ENCODE data around the gene MT1M.

MT1M gene

DNA sequence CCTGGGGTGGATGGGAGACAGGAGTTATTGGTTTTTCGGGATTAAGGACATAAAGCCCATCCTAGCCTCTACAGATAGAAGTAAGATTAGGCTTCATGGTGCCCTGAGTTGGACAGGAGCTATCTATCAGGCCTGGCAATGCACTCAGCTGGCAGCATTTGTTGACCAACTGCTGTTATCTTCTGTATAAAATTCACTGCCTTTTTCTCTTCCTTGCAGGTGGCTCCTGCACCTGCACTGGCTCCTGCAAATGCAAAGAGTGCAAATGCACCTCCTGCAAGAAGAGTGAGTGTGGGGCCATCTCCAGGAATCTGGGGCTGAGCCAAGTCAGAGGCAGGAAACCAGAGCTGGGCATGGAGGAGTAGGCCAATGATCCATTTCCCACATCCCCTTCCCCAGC lies 6.6 kb downstream of the MT1M start:
- peaks cover 3 to 33% (median 18%) of the 10 kb centered on the region in 4 experiments for H3K4me1 ChIP-seq (ENCODE audit: control extremely low read depth in 1 of 4, control insufficient read depth in 4 of 4, insufficient read depth in 4 of 4, low read length in 3 of 4)
- H3K27me3 ChIP-seq (replicated peaks in 2 of 5; ENCODE audit: control insufficient read depth in 4 of 5, insufficient read depth in 5 of 5, low read length in 4 of 5) = peaks cover 22 to 99% (median 53%) of the 10 kb centered on the region in 5 experiments
- ChIA-PET CTCF (interaction anchor here (0.5 to 1.2 kb wide), 2 partner anchors 58 to 110 kb away, joined by 3 read pairs; no protein-coding TSS in a partner anchor), POLR2A (no interaction called here)
- no peak for DNase-seq
- no peak overlapping the region for H3K27ac ChIP-seq (ENCODE audit: insufficient read depth in 1 of 2, low read depth in 1 of 2, low read length in 2 of 2, poor library complexity in 1 of 2, severe bottlenecking in 2 of 2)
- H3K9me3 ChIP-seq (ENCODE audit: control extremely low read depth in 1 of 5, control insufficient read depth in 4 of 5, insufficient read depth in 2 of 5, low read depth in 1 of 5, low read length in 4 of 5) = no peaks in the 10 kb centered on the region
- H3K36me3 ChIP-seq (ENCODE audit: control insufficient read depth in 4 of 4, insufficient read depth in 4 of 4, low read length in 3 of 4) = no peaks in the 10 kb centered on the region
- WGBS (ENCODE audit: insufficient coverage) = 67% methylated on average over 1 of the region's 1 CpG
- no peak overlapping the region for H3K4me3 ChIP-seq (ENCODE audit: control insufficient read depth in 1 of 7, extremely low read depth in 1 of 7, insufficient read depth in 4 of 7, low read depth in 2 of 7, low read length in 6 of 7)

DNA sequence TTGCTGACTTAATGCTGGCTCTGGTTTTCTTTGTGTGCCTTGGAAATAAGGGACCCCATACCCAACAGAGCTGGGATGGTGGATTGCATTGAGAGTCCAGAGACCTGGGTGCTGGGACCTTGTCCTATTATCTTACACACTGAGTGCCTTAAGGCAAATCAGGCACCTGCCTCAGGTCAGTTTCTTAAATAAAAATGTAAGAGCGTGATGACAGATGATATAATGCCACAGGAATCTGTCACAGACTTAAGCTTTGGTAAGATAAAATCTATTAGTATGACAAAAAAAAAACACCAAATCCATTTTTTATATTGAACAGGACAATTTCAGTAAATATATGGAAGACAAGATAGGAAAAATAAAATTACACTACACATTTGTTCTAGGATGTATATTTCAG lies 7.6 kb downstream of the MT1M start:
- no peak for DNase-seq
- Histone ChIP-seq H3K27ac (ENCODE audit: insufficient read depth in 1 of 2, low read depth in 1 of 2, low read length in 2 of 2, poor library complexity in 1 of 2, severe bottlenecking in 2 of 2) (no peak overlapping the region), H3K9me3 (ENCODE audit: control extremely low read depth in 1 of 5, control insufficient read depth in 4 of 5, insufficient read depth in 2 of 5, low read depth in 1 of 5, low read length in 4 of 5) (no peaks in the 10 kb centered on the region), H3K4me1 (ENCODE audit: control extremely low read depth in 1 of 4, control insufficient read depth in 4 of 4, insufficient read depth in 4 of 4, low read length in 3 of 4) (peaks cover 3 to 29% (median 16%) of the 10 kb centered on the region in 4 experiments), H3K4me3 (ENCODE audit: control insufficient read depth in 1 of 7, extremely low read depth in 1 of 7, insufficient read depth in 4 of 7, low read depth in 2 of 7, low read length in 6 of 7) (no peak overlapping the region), H3K27me3 (replicated peaks in 2 of 5; ENCODE audit: control insufficient read depth in 4 of 5, insufficient read depth in 5 of 5, low read length in 4 of 5) (peaks cover 28 to 99% (median 60%) of the 10 kb centered on the region in 5 experiments), H3K36me3 (ENCODE audit: control insufficient read depth in 4 of 4, insufficient read depth in 4 of 4, low read length in 3 of 4) (no peaks in the 10 kb centered on the region)
- ChIA-PET CTCF (interaction anchor here (0.8 to 2.7 kb wide), 3 partner anchors 36 to 62 kb away, joined by 3 to 9 read pairs (median 3); no protein-coding TSS in a partner anchor), POLR2A (interaction anchor here (0.6 kb wide), 1 partner anchor 87 kb away, joined by 3 read pairs; no protein-coding TSS in a partner anchor)
- WGBS (ENCODE audit: insufficient coverage) = no CpG with 5 or more reads among the region's 1 CpG

DNA sequence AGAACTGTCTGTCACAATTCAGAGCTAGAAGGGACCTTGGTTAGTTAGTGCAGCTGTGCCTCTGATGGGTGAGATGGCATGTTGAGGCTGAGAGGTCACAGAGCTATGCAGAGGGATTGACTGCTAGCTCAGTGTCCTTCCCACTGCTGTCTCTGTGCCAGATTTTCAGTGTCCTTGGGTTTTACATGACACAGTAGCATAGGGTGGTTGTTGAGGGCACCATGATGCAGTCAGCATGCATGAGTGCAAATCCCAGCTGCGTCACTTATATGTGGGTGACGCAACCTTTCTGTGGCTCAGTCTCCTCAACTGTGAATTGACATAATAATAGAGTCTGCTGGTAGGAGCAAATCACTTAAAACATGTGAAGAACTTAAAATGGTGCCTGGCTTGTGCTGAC lies 8.7 kb downstream of the MT1M start:
- Histone ChIP-seq H3K36me3 (ENCODE audit: control insufficient read depth in 4 of 4, insufficient read depth in 4 of 4, low read length in 3 of 4) (no peaks in the 10 kb centered on the region), H3K4me3 (ENCODE audit: control insufficient read depth in 1 of 7, extremely low read depth in 1 of 7, insufficient read depth in 4 of 7, low read depth in 2 of 7, low read length in 6 of 7) (no peak overlapping the region), H3K9me3 (ENCODE audit: control extremely low read depth in 1 of 5, control insufficient read depth in 4 of 5, insufficient read depth in 2 of 5, low read depth in 1 of 5, low read length in 4 of 5) (no peaks in the 10 kb centered on the region), H3K4me1 (ENCODE audit: control extremely low read depth in 1 of 4, control insufficient read depth in 4 of 4, insufficient read depth in 4 of 4, low read length in 3 of 4) (peaks cover 0 to 20% (median 10%) of the 10 kb centered on the region in 4 experiments), H3K27ac (ENCODE audit: insufficient read depth in 1 of 2, low read depth in 1 of 2, low read length in 2 of 2, poor library complexity in 1 of 2, severe bottlenecking in 2 of 2) (no peak overlapping the region), H3K27me3 (replicated peaks in 2 of 5; ENCODE audit: control insufficient read depth in 4 of 5, insufficient read depth in 5 of 5, low read length in 4 of 5) (peaks cover 38 to 99% (median 62%) of the 10 kb centered on the region in 5 experiments)
- WGBS (ENCODE audit: insufficient coverage) = 100% methylated on average over 2 of the region's 2 CpGs
- ChIA-PET CTCF (interaction anchor here (1.0 to 2.7 kb wide), 2 partner anchors 10 to 61 kb away, joined by 4 to 9 read pairs; no protein-coding TSS in a partner anchor), POLR2A (no interaction called here)
- no peak for DNase-seq

DNA sequence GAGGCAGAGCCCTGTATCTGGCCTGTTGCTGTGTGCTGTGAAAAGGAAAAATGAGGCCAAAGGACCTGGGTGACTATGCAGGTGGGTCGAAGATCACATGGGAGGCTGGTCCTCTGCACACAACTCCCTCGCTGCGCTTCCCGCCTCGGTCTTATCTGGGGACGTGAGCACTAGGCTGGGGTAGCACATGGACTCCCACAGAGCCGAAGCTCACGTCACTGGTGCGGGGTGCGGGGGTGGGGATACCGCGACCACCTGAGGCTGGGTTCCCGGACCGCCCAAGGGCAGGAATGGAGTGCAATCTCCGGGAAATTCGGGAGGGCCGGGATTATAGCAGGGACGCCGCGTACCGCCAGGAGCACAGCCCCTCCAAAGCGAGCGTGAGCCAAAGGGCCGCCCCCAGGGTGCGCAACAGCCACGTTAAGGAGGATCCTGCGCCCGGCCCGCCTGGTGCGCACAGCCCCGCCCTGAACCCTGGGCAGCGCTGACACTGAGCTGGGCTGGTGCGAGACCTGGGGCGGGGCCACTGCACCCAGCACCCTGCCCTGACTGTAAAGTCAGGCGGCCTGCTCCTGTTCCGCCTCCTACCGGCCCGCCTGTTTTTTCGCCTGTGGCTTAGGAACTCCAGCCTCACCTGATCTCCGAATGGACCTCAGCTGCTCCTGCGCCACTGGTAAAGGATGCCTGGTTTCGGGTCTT lies 10.8 kb downstream of the MT1M start:
- WGBS (ENCODE audit: insufficient coverage) = 7% methylated on average over 41 of the region's 42 CpGs
- ChIA-PET CTCF (interaction anchor here (0.6 to 1.6 kb wide), 9 partner anchors 9 to 146 kb away, joined by 3 to 5 read pairs (median 3); partner anchors contain the start of gene MT1E), POLR2A (interaction anchor here (0.7 kb wide), 1 partner anchor 58 kb away, joined by 3 read pairs; no protein-coding TSS in a partner anchor)
- no peaks in the 10 kb centered on the region for H3K9me3 ChIP-seq (ENCODE audit: control extremely low read depth in 1 of 5, control insufficient read depth in 4 of 5, insufficient read depth in 2 of 5, low read depth in 1 of 5, low read length in 4 of 5)
- H3K27me3 ChIP-seq (replicated peaks in 2 of 5; ENCODE audit: control insufficient read depth in 4 of 5, insufficient read depth in 5 of 5, low read length in 4 of 5) = peaks cover 34 to 98% (median 66%) of the 10 kb centered on the region in 5 experiments
- peaks cover 0 to 14% (median 8%) of the 10 kb centered on the region in 4 experiments for H3K4me1 ChIP-seq (ENCODE audit: control extremely low read depth in 1 of 4, control insufficient read depth in 4 of 4, insufficient read depth in 4 of 4, low read length in 3 of 4)
- H3K27ac ChIP-seq (ENCODE audit: insufficient read depth in 1 of 2, low read depth in 1 of 2, low read length in 2 of 2, poor library complexity in 1 of 2, severe bottlenecking in 2 of 2) = no peak overlapping the region
- DNase-seq = peak in 2 of 3 donors; percentile 26 to 31
- no peaks in the 10 kb centered on the region for H3K36me3 ChIP-seq (ENCODE audit: control insufficient read depth in 4 of 4, insufficient read depth in 4 of 4, low read length in 3 of 4)
- H3K4me3 ChIP-seq (ENCODE audit: control insufficient read depth in 1 of 7, extremely low read depth in 1 of 7, insufficient read depth in 4 of 7, low read depth in 2 of 7, low read length in 6 of 7) = peak overlapping the region in 5 of 7 experiments; percentile 8 to 51 (median 29)

DNA sequence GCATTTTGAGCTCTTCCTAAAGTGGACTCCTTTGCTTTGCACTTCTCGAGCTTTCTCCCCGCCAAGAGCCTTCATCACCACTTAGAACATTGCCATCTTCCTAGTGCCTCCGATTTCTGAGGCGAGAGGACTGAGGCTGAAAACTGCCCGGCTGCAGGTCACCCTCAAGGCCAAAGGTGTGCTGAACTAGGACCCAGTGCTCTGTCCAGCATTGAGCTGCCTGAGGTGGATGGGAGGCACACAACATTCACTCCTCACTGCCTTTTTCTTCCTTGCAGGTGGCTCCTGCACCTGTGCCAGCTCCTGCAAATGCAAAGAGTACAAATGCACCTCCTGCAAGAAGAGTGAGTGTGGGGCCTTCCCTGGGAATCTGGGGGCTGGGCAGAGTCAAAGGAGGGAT lies 11.4 kb downstream of the MT1M start:
- ChIA-PET POLR2A (no interaction called here), CTCF (interaction anchor here (0.6 to 1.6 kb wide), 7 partner anchors 9 to 146 kb away, joined by 3 to 5 read pairs (median 3); partner anchors contain the start of gene MT1E)
- Histone ChIP-seq H3K36me3 (ENCODE audit: control insufficient read depth in 4 of 4, insufficient read depth in 4 of 4, low read length in 3 of 4) (no peaks in the 10 kb centered on the region), H3K27ac (ENCODE audit: insufficient read depth in 1 of 2, low read depth in 1 of 2, low read length in 2 of 2, poor library complexity in 1 of 2, severe bottlenecking in 2 of 2) (no peak overlapping the region), H3K27me3 (replicated peaks in 2 of 5; ENCODE audit: control insufficient read depth in 4 of 5, insufficient read depth in 5 of 5, low read length in 4 of 5) (peaks cover 34 to 98% (median 67%) of the 10 kb centered on the region in 5 experiments), H3K9me3 (ENCODE audit: control extremely low read depth in 1 of 5, control insufficient read depth in 4 of 5, insufficient read depth in 2 of 5, low read depth in 1 of 5, low read length in 4 of 5) (no peaks in the 10 kb centered on the region), H3K4me3 (ENCODE audit: control insufficient read depth in 1 of 7, extremely low read depth in 1 of 7, insufficient read depth in 4 of 7, low read depth in 2 of 7, low read length in 6 of 7) (peak overlapping the region in 1 of 7 experiments; percentile 51), H3K4me1 (ENCODE audit: control extremely low read depth in 1 of 4, control insufficient read depth in 4 of 4, insufficient read depth in 4 of 4, low read length in 3 of 4) (peaks cover 0 to 10% (median 7%) of the 10 kb centered on the region in 4 experiments)
- no peak for DNase-seq
- WGBS (ENCODE audit: insufficient coverage) = 43% methylated on average over 2 of the region's 5 CpGs

DNA sequence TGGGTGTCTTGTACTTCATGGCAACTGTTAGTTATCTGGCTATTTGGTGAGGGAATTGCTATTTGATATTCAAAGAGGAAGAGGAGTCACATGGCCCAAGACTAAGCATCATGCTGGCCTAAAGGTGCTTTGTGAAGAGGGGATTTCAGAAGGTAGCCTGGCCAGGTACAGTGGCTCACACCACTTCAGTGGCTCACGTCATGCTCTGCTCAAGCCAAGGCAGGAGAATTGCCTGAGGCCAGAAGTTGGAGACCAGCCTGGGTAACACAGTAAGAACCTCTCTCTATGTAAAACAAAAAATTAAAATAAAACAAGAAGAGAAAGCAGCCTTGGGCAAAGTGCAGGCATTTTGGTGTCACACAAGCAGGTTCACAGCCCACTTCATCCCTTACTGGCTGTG lies 12.9 kb downstream of the MT1M start:
- H3K27me3 ChIP-seq (replicated peaks in 2 of 5; ENCODE audit: control insufficient read depth in 4 of 5, insufficient read depth in 5 of 5, low read length in 4 of 5) = peaks cover 28 to 98% (median 57%) of the 10 kb centered on the region in 5 experiments
- no peaks in the 10 kb centered on the region for H3K9me3 ChIP-seq (ENCODE audit: control extremely low read depth in 1 of 5, control insufficient read depth in 4 of 5, insufficient read depth in 2 of 5, low read depth in 1 of 5, low read length in 4 of 5)
- 100% methylated on average over 1 of the region's 1 CpG for WGBS (ENCODE audit: insufficient coverage)
- no peak overlapping the region for H3K4me3 ChIP-seq (ENCODE audit: control insufficient read depth in 1 of 7, extremely low read depth in 1 of 7, insufficient read depth in 4 of 7, low read depth in 2 of 7, low read length in 6 of 7)
- H3K4me1 ChIP-seq (ENCODE audit: control extremely low read depth in 1 of 4, control insufficient read depth in 4 of 4, insufficient read depth in 4 of 4, low read length in 3 of 4) = peaks cover 0 to 10% (median 7%) of the 10 kb centered on the region in 4 experiments
- no peaks in the 10 kb centered on the region for H3K36me3 ChIP-seq (ENCODE audit: control insufficient read depth in 4 of 4, insufficient read depth in 4 of 4, low read length in 3 of 4)
- POLR2A ChIA-PET = no interaction called here
- DNase-seq = no peak
- no peak overlapping the region for H3K27ac ChIP-seq (ENCODE audit: insufficient read depth in 1 of 2, low read depth in 1 of 2, low read length in 2 of 2, poor library complexity in 1 of 2, severe bottlenecking in 2 of 2)
- CTCF ChIA-PET = interaction anchor here (1.8 kb wide), 1 partner anchor 12 kb away, joined by 4 read pairs; the partner anchor contains the start of gene MT1F

DNA sequence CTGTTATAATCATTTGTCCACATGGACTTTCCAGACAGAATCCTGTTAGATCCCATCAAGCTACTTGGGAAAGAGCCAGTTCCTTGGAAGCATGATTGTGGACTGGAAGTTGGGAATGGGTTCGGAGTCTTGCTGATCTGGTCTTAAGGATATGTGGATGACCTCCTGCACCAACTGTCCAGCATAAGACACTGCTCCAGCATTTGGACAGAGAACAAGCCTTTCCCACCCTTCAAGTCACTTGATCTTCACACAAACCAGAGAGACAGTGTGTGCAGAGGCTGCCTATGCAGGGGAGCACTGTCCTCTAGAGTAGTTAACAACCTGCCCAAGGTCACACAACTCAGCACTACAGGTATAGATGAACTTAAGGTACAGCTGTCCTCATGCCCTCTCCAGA lies 13.4 kb downstream of the MT1M start:
- Histone ChIP-seq H3K4me1 (ENCODE audit: control extremely low read depth in 1 of 4, control insufficient read depth in 4 of 4, insufficient read depth in 4 of 4, low read length in 3 of 4) (peaks cover 0 to 10% (median 7%) of the 10 kb centered on the region in 4 experiments), H3K9me3 (ENCODE audit: control extremely low read depth in 1 of 5, control insufficient read depth in 4 of 5, insufficient read depth in 2 of 5, low read depth in 1 of 5, low read length in 4 of 5) (no peaks in the 10 kb centered on the region), H3K36me3 (ENCODE audit: control insufficient read depth in 4 of 4, insufficient read depth in 4 of 4, low read length in 3 of 4) (no peaks in the 10 kb centered on the region), H3K27me3 (replicated peaks in 2 of 5; ENCODE audit: control insufficient read depth in 4 of 5, insufficient read depth in 5 of 5, low read length in 4 of 5) (peaks cover 28 to 98% (median 54%) of the 10 kb centered on the region in 5 experiments), H3K4me3 (ENCODE audit: control insufficient read depth in 1 of 7, extremely low read depth in 1 of 7, insufficient read depth in 4 of 7, low read depth in 2 of 7, low read length in 6 of 7) (no peak overlapping the region), H3K27ac (ENCODE audit: insufficient read depth in 1 of 2, low read depth in 1 of 2, low read length in 2 of 2, poor library complexity in 1 of 2, severe bottlenecking in 2 of 2) (no peak overlapping the region)
- WGBS (ENCODE audit: insufficient coverage) = no CpG with 5 or more reads among the region's 1 CpG
- POLR2A ChIA-PET = no interaction called here
- CTCF ChIA-PET = interaction anchor here (0.7 to 1.8 kb wide), 5 partner anchors 10 to 56 kb away, joined by 3 to 7 read pairs (median 4); partner anchors contain the start of gene MT1F
- no peak for DNase-seq
